Stimulated activated naive CD8-positive, alpha-beta T cell treated with anti-CD3 and anti-CD28 coated beads, Interleukin-15, amount 100 ng/mL, for 72 hours (primary cell): ENCODE measurements around the gene GAB1.

Experiments
- ATAC-seq: fragments of 150-1000 bp; cut with Tn5 transposase; 2 replicates; pipeline ENCODE4 v1.10.0; 2021; ENCODE audit warnings: mild to moderate bottlenecking, moderate library complexity
- DNase-seq, 2 donors: peaks; one replicate each; pipeline ENCODE4 v3.0.0; 2021 to 2022
- H3K27ac Mint-ChIP-seq, 2 donors: one replicate each; pipeline ENCODE4 v1.8.0; 2022; ENCODE audit warnings: mild to moderate bottlenecking in 2 of 2, mixed read lengths in 2 of 2, moderate library complexity in 2 of 2
- H3K27me3 Mint-ChIP-seq: one replicate; pipeline ENCODE4 v1.8.0; 2022; ENCODE audit warnings: mixed read lengths
- H3K4me1 Mint-ChIP-seq: one replicate; pipeline ENCODE4 v1.8.0; 2022; ENCODE audit warnings: mild to moderate bottlenecking, mixed read lengths
- H3K4me3 Mint-ChIP-seq, 2 donors: one replicate each; pipeline ENCODE4 v1.8.0; 2022; ENCODE audit warnings: mild to moderate bottlenecking in 2 of 2, mixed read lengths in 2 of 2, moderate library complexity in 1 of 2
- H3K9me3 Mint-ChIP-seq, 2 donors: one replicate each; pipeline ENCODE4 v1.8.0; 2022; ENCODE audit warnings: mixed read lengths in 2 of 2

The GAB1 gene

DNA sequence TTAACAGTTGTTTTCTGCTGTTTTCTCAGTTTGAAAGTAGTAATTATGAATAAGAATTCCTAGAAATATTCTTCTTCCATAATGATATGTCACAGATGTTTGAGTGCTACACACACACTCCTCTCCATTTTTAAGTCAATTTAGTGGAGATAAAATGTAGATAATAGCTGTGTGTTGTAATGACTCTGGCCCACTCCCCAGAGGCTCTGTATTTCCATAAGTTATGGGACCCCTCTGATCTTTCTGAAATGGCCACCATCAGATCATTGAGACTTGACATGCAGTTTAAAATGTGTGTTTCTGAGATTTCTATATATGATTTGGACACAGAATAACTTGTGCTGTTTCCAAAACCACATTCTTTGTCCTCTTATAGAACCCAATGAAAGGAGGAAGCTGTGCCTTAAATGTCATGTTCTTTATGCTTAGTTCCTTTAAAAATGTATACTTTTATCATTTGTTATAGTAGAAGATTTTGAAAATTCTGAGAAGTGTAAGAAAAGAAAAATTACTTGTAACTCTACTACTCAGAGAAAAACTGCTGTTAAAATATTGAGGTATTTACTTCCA is 46.4 kb downstream of the GAB1 start:
- Mint-ChIP-seq H3K27me3 (peaks cover 9% of the 10 kb centered on the region), H3K27ac (no peak overlapping the region), H3K4me1 (no peaks in the 10 kb centered on the region), H3K9me3 (no peaks in the 10 kb centered on the region), H3K4me3 (no peak overlapping the region)
- no peak for DNase-seq
- ATAC-seq = no peak

DNA sequence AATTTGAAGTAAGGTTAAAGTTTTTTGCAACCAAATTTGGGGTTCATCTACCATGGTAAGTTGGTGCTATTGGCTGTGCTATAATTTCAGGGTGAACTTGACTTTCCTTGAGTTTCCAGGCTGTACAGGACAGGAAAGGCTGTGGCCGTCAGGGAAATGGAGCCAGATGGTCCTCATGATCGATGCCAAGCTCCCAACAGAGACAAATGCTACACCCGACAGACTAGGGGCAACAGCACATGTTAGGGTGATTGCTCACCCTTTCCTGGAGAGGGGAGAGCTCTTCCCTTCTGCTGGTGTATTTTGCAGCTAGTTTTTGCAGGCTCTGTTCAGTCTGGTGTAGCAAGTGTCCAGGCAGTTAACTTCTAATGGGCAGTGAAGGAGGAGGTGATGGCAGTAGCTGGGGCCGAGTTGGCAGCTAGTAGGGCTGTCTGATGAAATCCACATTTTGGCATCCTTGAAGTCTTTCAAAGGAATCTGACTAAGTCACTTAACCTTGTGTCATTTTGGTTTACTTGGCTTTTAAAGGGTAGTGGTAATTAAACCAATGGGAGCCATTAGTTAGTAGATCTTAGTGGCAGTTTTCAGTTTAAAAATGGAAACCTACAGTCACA is 47.8 kb downstream of the GAB1 start:
- Mint-ChIP-seq H3K4me1 (no peaks in the 10 kb centered on the region), H3K27ac (no peak overlapping the region), H3K27me3 (peaks cover 9% of the 10 kb centered on the region), H3K9me3 (no peaks in the 10 kb centered on the region), H3K4me3 (no peak overlapping the region)
- no peak for ATAC-seq
- no peak for DNase-seq

DNA sequence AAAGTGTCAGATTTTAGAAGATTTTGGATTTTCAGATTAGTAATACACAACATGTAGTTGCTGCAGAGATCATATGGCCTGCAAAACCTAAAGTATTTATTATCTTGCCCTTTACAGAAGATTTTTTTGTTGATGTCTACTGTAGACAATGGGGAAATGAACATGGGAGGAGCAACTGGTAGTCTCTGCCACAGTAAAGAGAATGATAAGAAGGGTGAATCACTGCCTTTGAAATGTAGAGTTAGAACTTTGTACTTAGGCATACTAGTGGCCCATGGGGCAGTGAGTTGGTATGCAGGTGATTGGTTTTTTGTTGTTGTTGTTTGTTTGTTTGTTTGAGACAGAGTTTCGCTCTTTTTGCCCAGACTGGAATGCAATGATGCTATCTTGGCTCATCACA is 50.1 kb downstream of the GAB1 start:
- ATAC-seq = no peak
- no peak for DNase-seq
- no peak overlapping the region for H3K27ac Mint-ChIP-seq
- no peaks in the 10 kb centered on the region for H3K9me3 Mint-ChIP-seq
- no peak overlapping the region for H3K4me3 Mint-ChIP-seq
- H3K27me3 Mint-ChIP-seq = peaks cover 9% of the 10 kb centered on the region
- no peaks in the 10 kb centered on the region for H3K4me1 Mint-ChIP-seq

DNA sequence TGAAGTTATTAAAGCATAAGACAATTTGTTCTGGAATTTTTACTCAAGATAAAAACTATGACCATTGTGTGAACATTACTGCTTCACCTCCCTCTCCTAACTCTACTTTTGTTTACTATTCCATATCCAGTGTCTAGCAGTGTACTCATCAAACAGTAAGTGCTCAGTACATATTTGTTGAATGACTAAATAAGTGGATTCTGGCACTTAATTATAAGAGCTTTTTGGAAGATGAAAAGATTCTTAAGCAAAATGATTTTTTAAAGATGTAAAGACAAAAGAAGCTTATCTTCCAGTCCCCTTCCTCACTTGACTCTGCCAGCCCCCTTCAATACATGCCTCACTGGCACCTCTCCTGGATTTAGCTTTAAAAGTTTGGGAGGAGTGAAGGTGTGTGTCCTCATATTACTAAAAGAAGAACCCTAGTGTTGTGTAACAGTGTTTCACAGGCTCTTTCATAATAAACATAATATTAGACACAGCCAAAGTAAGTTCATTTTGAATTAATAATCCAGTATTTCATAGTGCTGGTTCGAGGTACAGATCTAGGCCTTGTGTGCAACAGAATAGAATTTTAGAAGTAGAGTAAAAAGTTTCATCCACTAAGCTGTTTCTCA is 53.0 kb downstream of the GAB1 start:
- Mint-ChIP-seq H3K9me3 (no peaks in the 10 kb centered on the region), H3K27ac (no peak overlapping the region), H3K4me3 (no peak overlapping the region), H3K27me3 (peaks cover 9% of the 10 kb centered on the region), H3K4me1 (no peaks in the 10 kb centered on the region)
- ATAC-seq = no peak
- no peak for DNase-seq

DNA sequence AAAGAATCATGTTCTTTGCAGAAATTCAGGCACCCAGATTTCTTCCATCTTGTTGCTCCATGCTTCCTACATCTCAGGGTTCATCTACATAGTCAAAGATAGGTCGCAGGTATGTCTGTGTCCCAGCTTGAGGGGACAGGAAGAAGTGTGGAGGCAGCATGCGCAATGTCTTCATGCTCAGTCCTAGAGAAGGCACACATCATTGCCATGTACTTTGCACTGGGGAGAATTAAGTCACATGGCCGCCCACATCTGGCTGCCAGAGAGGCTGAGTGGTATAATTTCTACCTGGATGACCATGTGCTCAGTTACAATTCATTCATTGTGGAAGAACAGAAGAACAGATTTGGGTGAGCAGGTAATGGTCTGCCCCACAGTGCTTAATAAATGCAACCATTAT is 54.1 kb downstream of the GAB1 start:
- Mint-ChIP-seq H3K9me3 (no peaks in the 10 kb centered on the region), H3K27ac (no peak overlapping the region), H3K4me1 (no peaks in the 10 kb centered on the region), H3K4me3 (no peak overlapping the region), H3K27me3 (peaks cover 13% of the 10 kb centered on the region)
- ATAC-seq (no peak), DNase-seq (no peak)

DNA sequence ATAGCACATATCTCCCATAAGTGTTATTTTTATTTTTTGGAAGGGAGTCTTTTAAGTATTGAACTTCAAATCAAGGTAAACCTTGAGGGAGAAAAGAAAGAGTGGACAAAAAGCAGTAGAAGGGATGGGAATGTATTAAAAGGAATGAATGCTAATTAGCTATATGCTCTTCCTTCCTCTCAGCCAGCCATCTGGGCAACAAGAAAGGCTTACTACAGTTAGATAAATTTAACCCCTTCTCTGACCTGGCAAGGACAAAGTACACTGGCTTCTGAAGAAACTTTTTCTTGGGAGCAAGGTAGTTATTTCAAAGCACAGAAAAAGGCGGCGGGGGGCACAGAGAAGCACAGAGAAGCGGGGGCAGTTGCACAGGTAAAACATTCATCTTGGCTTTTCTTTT is 54.6 kb downstream of the GAB1 start:
- Mint-ChIP-seq H3K4me1 (no peaks in the 10 kb centered on the region), H3K27me3 (peaks cover 18% of the 10 kb centered on the region), H3K4me3 (no peak overlapping the region), H3K27ac (no peak overlapping the region), H3K9me3 (no peaks in the 10 kb centered on the region)
- ATAC-seq (no peak), DNase-seq (no peak)

DNA sequence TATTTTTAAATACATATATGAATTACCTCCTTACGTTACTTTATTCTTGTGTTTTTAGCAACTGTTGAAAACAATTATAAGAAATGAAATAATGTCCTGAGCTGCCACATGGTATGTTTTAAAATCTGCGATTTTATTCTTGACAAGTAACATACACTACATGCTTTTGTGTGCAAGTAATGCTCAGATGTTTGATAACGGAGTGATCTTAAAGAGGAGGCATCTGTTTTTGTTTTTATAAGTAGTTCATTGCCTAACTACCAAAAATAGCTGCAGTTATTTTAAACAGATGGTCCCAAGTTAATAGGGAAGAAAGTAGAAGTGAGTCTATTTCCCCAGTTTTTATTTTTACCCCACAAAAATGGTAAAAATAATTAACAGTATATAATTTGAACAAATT is 55.2 kb downstream of the GAB1 start:
- ATAC-seq = no peak
- no peak for DNase-seq
- H3K4me3 Mint-ChIP-seq = no peak overlapping the region
- H3K27me3 Mint-ChIP-seq = peaks cover 24% of the 10 kb centered on the region
- no peak overlapping the region for H3K27ac Mint-ChIP-seq
- no peaks in the 10 kb centered on the region for H3K4me1 Mint-ChIP-seq
- H3K9me3 Mint-ChIP-seq = no peaks in the 10 kb centered on the region

DNA sequence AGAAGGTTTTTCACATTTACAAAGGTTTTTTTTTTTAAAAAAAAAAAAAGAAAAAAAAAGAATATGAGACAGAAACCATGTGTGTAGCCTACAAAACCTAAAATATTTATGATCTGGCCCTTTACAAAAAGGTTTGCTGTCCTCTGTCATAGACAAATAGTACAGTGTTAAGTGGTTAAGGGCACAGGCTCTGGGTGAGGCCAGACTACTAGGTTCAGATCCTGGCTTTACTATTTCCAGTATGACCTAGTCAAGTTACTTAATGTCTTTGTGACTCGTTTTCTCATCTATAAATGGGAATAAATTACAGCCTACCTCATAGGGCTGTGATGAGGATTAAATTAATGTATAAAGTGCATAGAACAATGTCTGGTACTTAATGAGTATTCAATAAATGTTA is 56.5 kb downstream of the GAB1 start:
- ATAC-seq = no peak
- H3K9me3 Mint-ChIP-seq = no peaks in the 10 kb centered on the region
- H3K27ac Mint-ChIP-seq = no peak overlapping the region
- H3K4me3 Mint-ChIP-seq = no peak overlapping the region
- DNase-seq = no peak
- H3K27me3 Mint-ChIP-seq = peaks cover 18% of the 10 kb centered on the region
- no peaks in the 10 kb centered on the region for H3K4me1 Mint-ChIP-seq

DNA sequence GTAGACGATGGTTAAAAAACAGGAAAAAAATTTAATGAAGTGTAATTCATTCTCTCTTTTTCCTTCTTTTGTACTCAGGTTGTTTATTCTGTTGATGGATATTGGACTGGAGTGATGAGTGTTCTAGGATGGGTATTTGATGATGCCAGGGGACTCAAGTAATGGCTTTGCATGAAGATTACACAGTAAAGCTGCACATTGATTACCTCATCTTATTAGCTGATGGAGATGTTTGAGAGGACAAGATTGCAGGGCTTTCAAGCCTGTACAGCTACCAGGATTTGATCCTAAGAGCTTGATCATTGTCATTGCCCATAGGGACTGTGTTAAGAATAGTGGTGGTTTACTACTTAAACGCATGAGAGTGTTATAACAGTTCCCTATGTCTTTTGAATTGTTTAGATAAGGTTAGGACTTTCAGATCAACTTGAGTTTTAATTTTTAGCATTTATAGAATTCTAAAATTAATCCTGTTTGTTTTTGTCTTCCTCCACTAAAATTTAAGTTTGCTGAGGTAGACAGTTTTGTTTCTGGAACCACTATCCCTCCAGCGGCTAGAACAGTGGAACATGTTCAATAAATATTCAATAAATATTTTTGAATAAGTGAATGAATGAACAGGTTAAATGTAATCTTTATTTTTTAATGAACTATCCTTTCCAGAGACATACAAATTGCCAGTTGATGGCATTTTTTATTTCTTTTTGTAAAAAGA is 58.2 kb downstream of the GAB1 start:
- Mint-ChIP-seq H3K27me3 (peaks cover 18% of the 10 kb centered on the region), H3K9me3 (no peaks in the 10 kb centered on the region), H3K4me1 (no peaks in the 10 kb centered on the region), H3K27ac (no peak overlapping the region), H3K4me3 (no peak overlapping the region)
- no peak for DNase-seq
- ATAC-seq = no peak

DNA sequence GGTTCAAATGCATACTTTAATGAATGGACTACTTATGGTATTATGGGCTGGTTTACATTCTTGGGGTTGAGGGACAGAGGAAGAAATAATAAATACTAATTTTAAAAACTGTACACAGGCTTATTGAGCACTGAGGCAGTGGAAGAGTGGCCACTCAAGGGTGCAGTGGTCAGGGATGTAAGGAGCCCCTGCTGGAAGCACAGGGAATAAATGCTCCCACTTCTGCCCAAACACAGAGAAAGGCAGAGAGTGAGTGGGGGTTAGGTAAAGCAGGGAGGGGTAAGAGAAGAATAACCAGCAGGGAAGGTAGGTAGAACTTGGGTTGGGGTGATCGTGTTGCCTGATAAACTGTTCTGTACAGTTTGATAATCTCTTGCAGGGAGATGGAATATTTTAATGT is 60.0 kb downstream of the GAB1 start:
- ATAC-seq = no peak
- DNase-seq = no peak
- peak overlapping the region in 1 of 2 donors; percentile 30 for H3K27ac Mint-ChIP-seq

DNA sequence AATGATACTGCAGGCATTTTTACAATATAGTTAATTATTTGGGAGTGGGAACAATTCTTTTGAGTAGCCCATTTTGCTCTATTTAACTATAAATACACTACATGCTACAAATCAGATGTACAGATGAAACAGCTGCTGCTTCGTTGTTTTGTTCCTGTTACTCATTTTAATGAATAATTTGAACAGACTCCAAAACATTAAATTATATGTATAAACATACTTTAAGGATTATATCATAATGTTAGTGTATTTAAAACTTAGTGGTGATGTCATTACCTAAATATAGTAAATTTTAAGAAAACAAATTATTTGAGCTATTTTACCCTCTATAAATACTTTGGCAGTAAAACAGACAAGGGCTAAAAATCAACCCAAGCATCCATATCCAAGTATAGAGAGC is 60.7 kb downstream of the GAB1 start:
- Mint-ChIP-seq H3K4me3 (no peak overlapping the region), H3K27ac (no peak overlapping the region), H3K27me3 (peaks cover 23% of the 10 kb centered on the region), H3K4me1 (no peaks in the 10 kb centered on the region), H3K9me3 (no peaks in the 10 kb centered on the region)
- DNase-seq (no peak), ATAC-seq (no peak)

More for the DNA sequence above, 60.0 kb downstream of the GAB1 start:
- H3K27me3 Mint-ChIP-seq = peaks cover 18% of the 10 kb centered on the region
- H3K4me3 Mint-ChIP-seq = no peak overlapping the region
- H3K9me3 Mint-ChIP-seq = no peaks in the 10 kb centered on the region
- no peaks in the 10 kb centered on the region for H3K4me1 Mint-ChIP-seq

DNA sequence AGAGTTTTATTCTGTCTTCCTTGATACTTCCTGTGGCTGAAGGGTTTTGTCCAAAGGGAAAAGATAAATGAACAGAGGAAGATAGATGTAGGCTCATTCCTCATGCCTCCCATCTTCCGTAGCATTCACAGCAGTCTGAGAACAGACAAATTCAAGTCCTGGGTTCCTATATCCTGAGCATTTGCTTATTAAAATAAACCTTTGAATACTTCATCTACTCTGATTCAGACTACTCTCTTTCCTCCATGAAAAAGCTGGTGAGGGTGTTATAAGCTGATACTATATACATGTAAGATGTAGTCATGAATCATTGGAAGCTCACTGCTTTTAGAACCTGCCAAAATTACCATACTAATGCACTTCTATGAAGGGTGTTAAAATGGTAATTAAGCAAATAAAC is 61.2 kb downstream of the GAB1 start:
- Mint-ChIP-seq H3K27me3 (peaks cover 26% of the 10 kb centered on the region), H3K4me3 (no peak overlapping the region), H3K9me3 (no peaks in the 10 kb centered on the region), H3K4me1 (no peaks in the 10 kb centered on the region), H3K27ac (no peak overlapping the region)
- ATAC-seq (no peak), DNase-seq (no peak)

DNA sequence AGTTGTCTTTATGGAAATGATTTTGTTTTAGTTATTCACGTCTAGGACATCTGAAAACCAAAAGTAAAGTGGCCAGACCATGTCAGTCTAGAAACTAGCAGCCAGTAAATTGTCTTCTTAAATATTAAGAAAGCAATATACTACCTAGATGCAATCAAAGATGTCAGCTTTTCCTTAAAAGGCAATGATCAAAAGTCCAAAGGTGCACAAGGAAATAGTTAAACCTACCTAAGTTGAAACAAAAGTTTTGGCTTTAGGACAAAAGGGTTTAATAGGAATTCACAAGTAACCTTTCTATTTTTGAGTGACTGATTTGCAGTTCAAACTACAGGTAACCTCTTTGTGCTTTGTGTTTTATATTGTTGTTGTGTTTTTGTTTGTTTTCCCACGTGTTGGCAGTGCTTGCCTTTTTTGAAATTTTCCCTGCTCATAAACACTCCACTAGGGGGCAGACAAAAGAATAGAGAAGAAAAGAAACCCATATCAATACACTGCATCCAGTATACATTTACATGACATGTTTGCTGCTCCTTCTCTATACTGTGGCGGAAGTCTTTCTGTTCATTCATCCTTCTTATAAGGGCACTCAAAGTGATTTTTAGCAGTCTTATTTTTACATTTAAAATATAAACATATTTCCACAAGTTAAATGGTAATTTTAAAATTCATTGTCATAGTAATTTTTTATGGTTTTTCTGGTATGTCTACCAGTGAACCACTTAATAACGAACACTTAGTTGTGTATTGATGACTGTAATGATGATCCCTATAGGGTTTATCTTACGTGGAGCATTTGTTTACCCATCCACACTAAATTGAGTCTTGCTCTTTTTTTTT is 62.7 kb downstream of the GAB1 start:
- DNase-seq (no peak), ATAC-seq (peak; percentile 60)
- H3K27ac Mint-ChIP-seq = no peak overlapping the region
- no peak overlapping the region for H3K4me3 Mint-ChIP-seq
- no peaks in the 10 kb centered on the region for H3K9me3 Mint-ChIP-seq
- peaks cover 26% of the 10 kb centered on the region for H3K27me3 Mint-ChIP-seq
- peaks cover 5% of the 10 kb centered on the region for H3K4me1 Mint-ChIP-seq

DNA sequence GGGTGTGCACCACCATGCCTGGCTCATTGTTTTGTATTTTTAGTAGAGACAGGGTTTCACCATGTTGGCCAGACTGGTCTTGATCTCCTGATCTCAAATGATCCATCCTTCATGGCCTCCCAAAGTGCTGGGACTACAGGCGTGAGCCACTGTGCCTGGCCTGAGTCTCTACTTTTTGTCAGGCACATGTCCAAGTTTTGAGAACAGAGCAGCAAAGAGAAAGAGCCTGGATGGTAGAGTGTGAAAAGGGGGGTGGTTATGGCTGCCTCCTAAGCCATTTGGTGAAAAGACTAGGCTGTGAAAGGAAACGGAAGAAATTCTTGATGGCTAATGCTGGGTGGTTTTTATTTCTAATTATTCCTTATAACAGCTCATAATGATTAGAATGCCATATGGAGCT is 63.4 kb downstream of the GAB1 start:
- H3K27ac Mint-ChIP-seq = no peak overlapping the region
- no peak for ATAC-seq
- DNase-seq = no peak
- no peaks in the 10 kb centered on the region for H3K9me3 Mint-ChIP-seq
- peaks cover 5% of the 10 kb centered on the region for H3K4me1 Mint-ChIP-seq
- peaks cover 26% of the 10 kb centered on the region for H3K27me3 Mint-ChIP-seq
- no peak overlapping the region for H3K4me3 Mint-ChIP-seq

DNA sequence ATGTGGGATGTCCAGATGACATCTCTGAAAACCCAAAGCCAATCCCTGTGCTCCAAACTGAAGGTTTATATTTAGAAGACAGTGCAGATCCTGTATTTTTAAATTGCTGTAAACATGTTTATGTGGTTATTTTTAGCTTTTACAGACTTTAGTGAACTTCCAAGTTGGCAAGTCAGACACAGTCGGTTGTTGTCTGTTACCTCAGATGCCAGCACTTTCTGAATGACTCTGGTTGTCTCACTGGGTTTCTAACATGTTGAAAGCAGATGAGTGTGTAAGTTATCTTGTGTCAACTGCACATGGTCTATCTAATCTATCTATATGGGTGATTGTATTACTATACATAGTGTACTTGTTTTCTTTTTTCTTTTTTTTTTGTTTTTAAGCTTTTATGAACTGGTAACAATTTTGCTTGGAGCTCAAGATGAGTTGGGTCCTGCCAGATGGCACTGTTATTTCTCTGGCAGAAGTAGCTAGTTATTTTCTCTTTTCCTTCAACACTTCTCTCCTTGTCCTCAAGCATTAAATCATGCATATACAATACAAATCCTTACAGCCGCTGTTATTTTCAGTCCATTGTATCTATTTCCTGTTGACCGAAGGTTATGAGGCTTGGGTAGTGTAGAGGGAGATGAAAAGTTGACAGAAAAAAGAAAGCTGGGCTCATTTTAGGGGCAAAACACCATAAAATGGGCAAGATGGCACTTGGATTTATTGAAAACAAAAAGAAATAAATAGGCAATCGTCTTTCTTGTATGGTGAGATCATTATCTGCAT is 66.3 kb downstream of the GAB1 start:
- H3K27me3 Mint-ChIP-seq = peaks cover 8% of the 10 kb centered on the region
- DNase-seq (no peak), ATAC-seq (peak; percentile 40)
- H3K27ac Mint-ChIP-seq = no peak overlapping the region
- peaks cover 20% of the 10 kb centered on the region for H3K4me1 Mint-ChIP-seq
- H3K9me3 Mint-ChIP-seq = no peaks in the 10 kb centered on the region
- no peak overlapping the region for H3K4me3 Mint-ChIP-seq
